Spleen (tissue), 7 donors: ENCODE results near the gene C16orf89.

ENCODE experiments used
- CTCF ChIP-seq, 11 experiments: fragments of 200-600 bp in 7 of 11; fragments of 450-650 bp in 4 of 11; sonication (generic) in 4 of 11; IDR thresholded peaks in 8 of 11; conservative IDR thresholded peaks in 3 of 11; 1 replicate in 7 of 11; 2 replicates in 4 of 11; pipeline versions ENCODE4 v1.4.0 to v1.8.0; 2016 to 2021; ENCODE audit warnings: antibody characterized with exemption in 11 of 11, inconsistent platforms in 4 of 11, mild to moderate bottlenecking in 1 of 11
- POLR2A ChIP-seq, 3 donors: fragments of 450-650 bp; IDR thresholded peaks; one replicate each; pipeline ENCODE4 v1.5.1; 2017; ENCODE audit warnings: antibody characterized with exemption in 3 of 3, mild to moderate bottlenecking in 1 of 3
- POLR2AphosphoS5 ChIP-seq, 3 donors: sonication (generic); formaldehyde crosslinking; IDR thresholded peaks; one replicate each; pipeline ENCODE4 v1.5.1; 2017; ENCODE audit warnings: antibody characterized with exemption in 3 of 3
- donor health status: DM: no; HTN: no; CAD: no; lungs with moderate emphysema.
- donor health status: DM: no; HTN: no; CAD: no.
- donor health status: DM: no; HTN: no; CAD: no.

- TF ChIP-seq CTCF (IDR thresholded peaks at IDR 0.05 in 8 of 11, conservative IDR thresholded peaks at IDR 0.05 in 3 of 11) (no peak), POLR2A (IDR thresholded peaks at IDR 0.05) (no peak), POLR2AphosphoS5 (IDR thresholded peaks at IDR 0.05) (no peak)
These were observed 47.0 kb downstream of the C16orf89 start for GRCh38 chr16:5018793-5019192.
